ENCODE data around the gene BBX.

Gene BBX

GRCh38 chr3:107675233-107675900 lies 152.6 kb downstream of the BBX start:
- Histone ChIP-seq H3K27me3 (ENCODE audit: low read depth, low read length) (no peaks in the 10 kb centered on the region), H3K27ac (ENCODE audit: low read length) (no peak overlapping the region), H3K4me3 (ENCODE audit: low read depth in 1 of 2, low read length in 2 of 2) (peak overlapping the region in 1 of 2 donors; percentile 24), H3K4me1 (ENCODE audit: control insufficient read depth in 1 of 2, insufficient read depth in 2 of 2, low read length in 2 of 2) (peaks cover 0 to 12% of the 10 kb centered on the region in 2 donors), H3K36me3 (ENCODE audit: control insufficient read depth in 1 of 2, insufficient read depth in 2 of 2, low read length in 2 of 2) (no peaks in the 10 kb centered on the region), H3K9me3 (ENCODE audit: control insufficient read depth in 1 of 2, low read length in 2 of 2) (no peaks in the 10 kb centered on the region)

- H3K4me3 ChIP-seq (ENCODE audit: low read depth in 1 of 2, low read length in 2 of 2): no peak overlapping the region
- no peaks in the 10 kb centered on the region for H3K9me3 ChIP-seq (ENCODE audit: control insufficient read depth in 1 of 2, low read length in 2 of 2)
- H3K27ac ChIP-seq (ENCODE audit: low read length): no peak overlapping the region
- H3K4me1 ChIP-seq (ENCODE audit: control insufficient read depth in 1 of 2, insufficient read depth in 2 of 2, low read length in 2 of 2): peaks cover 0 to 18% of the 10 kb centered on the region in 2 donors
- H3K27me3 ChIP-seq (ENCODE audit: low read depth, low read length): no peaks in the 10 kb centered on the region
- no peaks in the 10 kb centered on the region for H3K36me3 ChIP-seq (ENCODE audit: control insufficient read depth in 1 of 2, insufficient read depth in 2 of 2, low read length in 2 of 2)
These were observed 153.9 kb downstream of the BBX start for GRCh38 chr3:107676469-107677309.

DNA sequence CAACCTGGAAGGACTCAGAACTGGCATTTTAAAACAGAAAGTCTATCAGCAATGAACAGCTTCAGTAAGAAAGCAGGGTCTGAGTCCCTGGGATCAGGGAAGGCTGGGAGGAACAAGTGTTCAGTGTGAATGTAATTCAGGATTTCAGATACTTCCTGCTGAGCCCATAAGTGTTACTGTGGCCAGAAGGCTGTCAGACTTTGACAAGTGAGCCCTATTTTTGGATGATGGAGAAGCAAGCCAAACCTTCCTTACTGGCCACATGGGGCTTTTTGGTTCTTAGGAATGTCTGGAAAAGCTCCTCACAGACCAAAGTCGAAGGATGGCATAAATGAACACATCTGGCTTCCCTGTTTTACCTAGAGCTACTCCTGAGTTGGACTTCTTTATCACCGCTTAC lies 157.2 kb downstream of the BBX start:
- no peak overlapping the region for H3K27ac ChIP-seq (ENCODE audit: low read length)
- H3K4me1 ChIP-seq (ENCODE audit: control insufficient read depth in 1 of 2, insufficient read depth in 2 of 2, low read length in 2 of 2): peaks cover 0 to 32% of the 10 kb centered on the region in 2 donors
- no peaks in the 10 kb centered on the region for H3K27me3 ChIP-seq (ENCODE audit: low read depth, low read length)
- no peaks in the 10 kb centered on the region for H3K9me3 ChIP-seq (ENCODE audit: control insufficient read depth in 1 of 2, low read length in 2 of 2)
- H3K4me3 ChIP-seq (ENCODE audit: low read depth in 1 of 2, low read length in 2 of 2): no peak overlapping the region
- no peaks in the 10 kb centered on the region for H3K36me3 ChIP-seq (ENCODE audit: control insufficient read depth in 1 of 2, insufficient read depth in 2 of 2, low read length in 2 of 2)

- H3K27ac ChIP-seq (ENCODE audit: low read length): no peak overlapping the region
- H3K9me3 ChIP-seq (ENCODE audit: control insufficient read depth in 1 of 2, low read length in 2 of 2): no peaks in the 10 kb centered on the region
- no peaks in the 10 kb centered on the region for H3K36me3 ChIP-seq (ENCODE audit: control insufficient read depth in 1 of 2, insufficient read depth in 2 of 2, low read length in 2 of 2)
- H3K4me3 ChIP-seq (ENCODE audit: low read depth in 1 of 2, low read length in 2 of 2): no peak overlapping the region
- H3K4me1 ChIP-seq (ENCODE audit: control insufficient read depth in 1 of 2, insufficient read depth in 2 of 2, low read length in 2 of 2): peaks cover 0 to 28% of the 10 kb centered on the region in 2 donors
- H3K27me3 ChIP-seq (ENCODE audit: low read depth, low read length): no peaks in the 10 kb centered on the region
These were observed 157.9 kb downstream of the BBX start for GRCh38 chr3:107680698-107681097.

GRCh38 chr3:107681396-107681795 lies 158.6 kb downstream of the BBX start:
- no peak overlapping the region for H3K27ac ChIP-seq (ENCODE audit: low read length)
- no peaks in the 10 kb centered on the region for H3K9me3 ChIP-seq (ENCODE audit: control insufficient read depth in 1 of 2, low read length in 2 of 2)
- H3K36me3 ChIP-seq (ENCODE audit: control insufficient read depth in 1 of 2, insufficient read depth in 2 of 2, low read length in 2 of 2): no peaks in the 10 kb centered on the region
- peaks cover 0 to 26% of the 10 kb centered on the region in 2 donors for H3K4me1 ChIP-seq (ENCODE audit: control insufficient read depth in 1 of 2, insufficient read depth in 2 of 2, low read length in 2 of 2)
- no peak overlapping the region for H3K4me3 ChIP-seq (ENCODE audit: low read depth in 1 of 2, low read length in 2 of 2)
- H3K27me3 ChIP-seq (ENCODE audit: low read depth, low read length): no peaks in the 10 kb centered on the region

DNA sequence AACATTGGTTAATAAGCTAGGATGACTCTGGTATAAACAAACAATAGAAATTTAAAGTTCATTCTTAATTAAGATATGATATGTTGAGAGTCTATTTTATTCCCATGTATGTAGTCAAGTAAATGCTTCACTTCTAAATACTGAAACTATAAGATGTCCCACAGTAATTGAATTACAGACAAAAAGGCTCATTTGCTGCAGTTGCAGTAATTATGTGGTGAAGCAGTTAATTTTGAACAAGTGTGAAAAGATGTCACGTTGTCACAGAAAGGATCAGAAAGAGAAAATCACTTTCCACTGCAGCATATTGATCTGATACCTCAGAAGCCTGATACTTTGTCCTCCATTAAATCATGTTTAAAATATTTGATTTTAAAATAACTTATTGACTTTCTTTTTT lies 159.8 kb downstream of the BBX start:
- Histone ChIP-seq H3K9me3 (ENCODE audit: control insufficient read depth in 1 of 2, low read length in 2 of 2) (no peaks in the 10 kb centered on the region), H3K27ac (ENCODE audit: low read length) (no peak overlapping the region), H3K36me3 (ENCODE audit: control insufficient read depth in 1 of 2, insufficient read depth in 2 of 2, low read length in 2 of 2) (no peaks in the 10 kb centered on the region), H3K27me3 (ENCODE audit: low read depth, low read length) (no peaks in the 10 kb centered on the region), H3K4me3 (ENCODE audit: low read depth in 1 of 2, low read length in 2 of 2) (no peak overlapping the region), H3K4me1 (ENCODE audit: control insufficient read depth in 1 of 2, insufficient read depth in 2 of 2, low read length in 2 of 2) (peaks cover 0 to 26% of the 10 kb centered on the region in 2 donors)

DNA sequence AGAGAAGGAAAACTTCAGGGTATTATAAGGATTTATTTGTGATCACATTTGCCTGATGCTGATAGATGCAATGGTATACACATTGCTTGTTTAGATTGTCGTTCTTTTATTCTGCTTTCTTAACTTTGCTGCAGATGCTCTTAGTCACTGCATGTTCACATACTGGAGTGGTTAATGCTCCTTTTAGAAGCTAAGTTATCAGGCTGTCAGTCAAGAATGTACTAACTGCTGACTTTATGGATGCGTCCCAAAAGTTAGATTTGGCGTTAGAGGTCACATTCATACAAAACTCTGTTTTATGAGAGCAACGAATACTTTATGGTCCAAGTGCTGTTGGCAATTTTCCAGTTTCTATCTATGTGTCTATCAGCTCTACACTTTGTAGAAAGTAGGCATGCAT lies 160.7 kb downstream of the BBX start:
- Histone ChIP-seq H3K4me3 (ENCODE audit: low read depth in 1 of 2, low read length in 2 of 2) (no peak overlapping the region), H3K4me1 (ENCODE audit: control insufficient read depth in 1 of 2, insufficient read depth in 2 of 2, low read length in 2 of 2) (peaks cover 0 to 26% of the 10 kb centered on the region in 2 donors), H3K27me3 (ENCODE audit: low read depth, low read length) (no peaks in the 10 kb centered on the region), H3K9me3 (ENCODE audit: control insufficient read depth in 1 of 2, low read length in 2 of 2) (no peaks in the 10 kb centered on the region), H3K27ac (ENCODE audit: low read length) (no peak overlapping the region), H3K36me3 (ENCODE audit: control insufficient read depth in 1 of 2, insufficient read depth in 2 of 2, low read length in 2 of 2) (no peaks in the 10 kb centered on the region)

DNA sequence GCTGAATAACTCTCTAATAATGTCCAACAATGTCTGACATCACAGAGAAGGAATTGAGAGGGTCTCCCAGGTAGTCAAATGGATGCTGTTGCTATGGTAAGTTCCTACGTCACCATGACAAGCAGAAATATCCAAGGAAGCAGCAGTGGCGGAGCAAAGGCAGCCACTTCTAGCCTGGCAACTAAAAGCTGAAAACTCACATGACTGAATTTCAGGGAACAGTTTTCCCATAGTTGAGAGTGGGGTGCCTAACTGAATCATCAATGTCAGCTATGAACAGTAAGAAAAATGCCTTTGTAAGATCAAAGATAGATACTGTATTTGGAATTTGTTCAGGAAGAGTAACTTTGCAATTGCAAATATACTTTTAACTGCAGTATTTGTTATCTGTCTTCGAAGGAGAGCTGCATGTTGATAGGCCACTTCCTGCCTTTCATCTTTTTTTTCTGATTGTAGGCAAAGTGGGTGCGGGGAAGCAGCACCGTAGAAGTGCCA lies 161.7 kb downstream of the BBX start:
- no peak overlapping the region for H3K4me3 ChIP-seq (ENCODE audit: low read depth in 1 of 2, low read length in 2 of 2)
- H3K27me3 ChIP-seq (ENCODE audit: low read depth, low read length): no peaks in the 10 kb centered on the region
- no peak overlapping the region for H3K27ac ChIP-seq (ENCODE audit: low read length)
- H3K36me3 ChIP-seq (ENCODE audit: control insufficient read depth in 1 of 2, insufficient read depth in 2 of 2, low read length in 2 of 2): no peaks in the 10 kb centered on the region
- no peaks in the 10 kb centered on the region for H3K9me3 ChIP-seq (ENCODE audit: control insufficient read depth in 1 of 2, low read length in 2 of 2)
- H3K4me1 ChIP-seq (ENCODE audit: control insufficient read depth in 1 of 2, insufficient read depth in 2 of 2, low read length in 2 of 2): peaks cover 0 to 26% of the 10 kb centered on the region in 2 donors

DNA sequence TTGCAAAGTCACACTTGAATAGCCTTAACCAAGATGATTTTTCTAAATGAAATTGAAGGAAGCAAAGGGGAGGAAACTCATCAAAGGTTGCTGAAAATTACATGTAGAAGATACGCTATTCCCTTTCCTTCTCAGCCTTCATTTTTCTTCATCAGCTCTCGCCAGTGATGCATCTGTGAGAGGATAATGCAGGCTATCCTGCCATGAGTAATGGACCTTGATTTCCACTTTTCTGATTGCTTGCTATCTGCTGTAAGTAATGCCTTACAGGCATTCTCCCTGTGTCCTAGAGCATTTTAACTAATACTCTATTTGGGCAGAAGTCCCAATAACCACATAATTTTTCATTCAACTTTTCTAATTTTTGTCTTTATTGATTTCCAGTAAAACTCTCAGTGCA lies 162.6 kb downstream of the BBX start:
- Histone ChIP-seq H3K4me1 (ENCODE audit: control insufficient read depth in 1 of 2, insufficient read depth in 2 of 2, low read length in 2 of 2) (peaks cover 0 to 20% of the 10 kb centered on the region in 2 donors), H3K9me3 (ENCODE audit: control insufficient read depth in 1 of 2, low read length in 2 of 2) (no peaks in the 10 kb centered on the region), H3K27me3 (ENCODE audit: low read depth, low read length) (no peaks in the 10 kb centered on the region), H3K27ac (ENCODE audit: low read length) (no peak overlapping the region), H3K4me3 (ENCODE audit: low read depth in 1 of 2, low read length in 2 of 2) (no peak overlapping the region), H3K36me3 (ENCODE audit: control insufficient read depth in 1 of 2, insufficient read depth in 2 of 2, low read length in 2 of 2) (no peaks in the 10 kb centered on the region)

DNA sequence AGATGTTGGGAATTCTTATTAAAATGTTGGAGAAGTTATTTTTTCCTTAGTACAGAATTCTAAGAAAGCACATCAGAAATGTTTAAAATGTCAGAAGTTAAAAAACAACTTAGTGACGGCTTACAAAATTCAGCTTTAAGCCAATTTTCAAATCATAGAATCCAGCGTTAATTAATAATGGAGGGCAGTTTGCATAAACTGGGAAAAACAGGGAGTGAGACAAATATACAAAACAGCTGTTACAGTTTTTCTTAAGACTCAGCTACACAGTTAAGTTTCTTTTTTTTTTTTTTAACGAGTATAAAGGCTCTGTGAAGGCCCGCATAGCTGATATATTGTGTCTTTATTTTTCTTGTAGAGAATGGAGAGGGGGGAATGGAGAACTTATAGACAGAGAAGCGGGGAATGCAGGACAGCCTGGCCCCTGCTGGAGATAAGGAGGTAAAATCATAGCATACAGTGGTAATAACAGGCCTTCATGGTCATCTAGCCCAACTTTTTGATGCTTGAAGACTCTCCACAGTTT lies 164.4 kb downstream of the BBX start:
- peaks cover 0 to 15% of the 10 kb centered on the region in 2 donors for H3K4me1 ChIP-seq (ENCODE audit: control insufficient read depth in 1 of 2, insufficient read depth in 2 of 2, low read length in 2 of 2)
- no peak overlapping the region for H3K4me3 ChIP-seq (ENCODE audit: low read depth in 1 of 2, low read length in 2 of 2)
- H3K9me3 ChIP-seq (ENCODE audit: control insufficient read depth in 1 of 2, low read length in 2 of 2): no peaks in the 10 kb centered on the region
- H3K36me3 ChIP-seq (ENCODE audit: control insufficient read depth in 1 of 2, insufficient read depth in 2 of 2, low read length in 2 of 2): no peaks in the 10 kb centered on the region
- H3K27me3 ChIP-seq (ENCODE audit: low read depth, low read length): no peaks in the 10 kb centered on the region
- no peak overlapping the region for H3K27ac ChIP-seq (ENCODE audit: low read length)

DNA sequence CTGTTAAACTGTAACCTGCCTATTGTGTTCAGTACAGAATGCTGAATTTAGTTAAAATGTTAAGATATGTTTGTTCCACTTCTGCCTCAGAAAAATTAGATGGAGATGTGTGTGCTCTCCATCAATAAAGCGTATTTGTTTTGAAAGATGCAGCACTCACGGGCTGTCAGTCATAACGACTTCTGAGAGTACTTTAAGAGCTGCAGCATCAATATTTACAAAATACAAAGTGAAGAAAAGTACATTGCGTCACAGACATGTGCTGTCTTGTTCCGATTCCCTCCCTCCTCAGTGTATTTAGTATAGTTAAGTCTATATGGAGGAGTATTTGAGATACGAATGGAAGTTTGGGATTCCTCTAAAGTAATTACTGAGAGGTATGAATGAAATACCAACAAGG lies 166.6 kb downstream of the BBX start:
- H3K4me1 ChIP-seq (ENCODE audit: control insufficient read depth in 1 of 2, insufficient read depth in 2 of 2, low read length in 2 of 2): no peaks in the 10 kb centered on the region
- H3K27ac ChIP-seq (ENCODE audit: low read length): no peak overlapping the region
- H3K4me3 ChIP-seq (ENCODE audit: low read depth in 1 of 2, low read length in 2 of 2): no peak overlapping the region
- H3K9me3 ChIP-seq (ENCODE audit: control insufficient read depth in 1 of 2, low read length in 2 of 2): no peaks in the 10 kb centered on the region
- H3K36me3 ChIP-seq (ENCODE audit: control insufficient read depth in 1 of 2, insufficient read depth in 2 of 2, low read length in 2 of 2): no peaks in the 10 kb centered on the region
- H3K27me3 ChIP-seq (ENCODE audit: low read depth, low read length): no peaks in the 10 kb centered on the region
